HCT116 (cell line): ENCODE results near the gene GGA2. TPM values are rescaled to one million over a fixed set of nuclear protein-coding genes. Genes with fewer than 3 reads are reported as not detected.

Experiments used
- ATAC-seq: fragments of 200-7000 bp; cut with Tn5 transposase; 2 replicates; pipeline ENCODE4 v1.9.1; 2020; ENCODE audit warnings: mild to moderate bottlenecking, moderate library complexity
- BruUV-seq: library from RNA; stranded (reverse); fragments of 400-500 nt; replicated peaks from 2 replicates; lab custom pipeline; 2021; lab: Mats Ljungman, UMichigan
- CTCF ChIA-PET: fragments of 300-600 bp; sonication (Branson Sonifier 250); formaldehyde crosslinking; loops from one replicate; lab custom pipeline; 2021; ENCODE audit warnings: antibody characterized with exemption; lab: Charles Lee
- POLR2A ChIA-PET: fragments of 300-600, 350-600 bp; sonication (Branson Sonifier 250); formaldehyde crosslinking; loops from one replicate; lab custom pipeline; 2021; ENCODE audit warnings: antibody characterized with exemption; lab: Charles Lee
- RAD21 ChIA-PET, 2 experiments: fragments of 300-600 bp; sonication (Branson Sonifier 250); formaldehyde crosslinking; loops; one replicate each; lab custom pipeline; 2023; ENCODE audit warnings: low total read pairs in 2 of 2; ENCODE audit not compliant: uncharacterized antibody in 2 of 2, unreplicated experiment in 2 of 2, low non-redundant PET in 1 of 2; lab: Charles Lee
- DNase-seq: peaks from one replicate; pipeline ENCODE4 v3.0.0-alpha.2; 2010; ENCODE audit warnings: low read depth, low spot score
- H2AFZ ChIP-seq: fragments of 200-600 bp; shearing (Covaris generic), sonication (generic); 2 replicates; pipeline ENCODE4 v1.6.1; 2017; ENCODE audit warnings: low read depth, mixed run types, mixed read lengths, antibody characterized with exemption, low read length; ENCODE audit not compliant: poor library complexity, severe bottlenecking
- H3K27ac ChIP-seq: 2 replicates; pipeline ENCODE4 v1.5.1; 2012; ENCODE audit warnings: low read depth, low read length
- H3K27me3 ChIP-seq: fragments of 200-600 bp; sonication (generic); 2 replicates; pipeline ENCODE4 v1.6.1; 2016; ENCODE audit warnings: mixed run types, low read length, mixed read lengths; ENCODE audit not compliant: insufficient read depth
- H3K36me3 ChIP-seq, 2 experiments: fragments of 200-500 bp in 1 of 2; fragments of 200-600 bp in 1 of 2; sonication (Bioruptor generic) in 1 of 2; sonication (generic) in 1 of 2; 2 replicates each; pipeline versions ENCODE4 v1.5.1 to v1.6.1; 2014 to 2016; ENCODE audit warnings: low read length in 2 of 2, inconsistent platforms in 1 of 2, mixed read lengths in 1 of 2, mixed run types in 1 of 2; ENCODE audit not compliant: insufficient read depth in 2 of 2, control insufficient read depth in 1 of 2
- H3K4me1 ChIP-seq, 2 experiments: fragments of 200-600 bp in 1 of 2; sonication (generic) in 1 of 2; 2 replicates each; pipeline versions ENCODE4 v1.5.1 to v1.6.1; 2012 to 2017; ENCODE audit warnings: low read length in 2 of 2, inconsistent platforms in 1 of 2, mild to moderate bottlenecking in 1 of 2, mixed read lengths in 1 of 2, mixed run types in 1 of 2, moderate library complexity in 1 of 2; ENCODE audit not compliant: insufficient read depth in 2 of 2, control insufficient read depth in 1 of 2
- H3K4me2 ChIP-seq: fragments of 200-600 bp; sonication (generic); 2 replicates; pipeline ENCODE4 v1.6.1; 2017; ENCODE audit warnings: mixed run types, low read length, mixed read lengths
- H3K4me3 ChIP-seq, 2 experiments: fragments of 200-600 bp in 1 of 2; sonication (generic) in 1 of 2; replicated peaks in 1 of 2; 2 replicates each; pipeline ENCODE4 v1.5.1; 2011 to 2016; ENCODE audit warnings: low read length in 2 of 2, control low read depth in 1 of 2, low read depth in 1 of 2, mild to moderate bottlenecking in 1 of 2, mixed read lengths in 1 of 2, mixed run types in 1 of 2
- H3K79me2 ChIP-seq: fragments of 200-600 bp; sonication (generic); 2 replicates; pipeline ENCODE4 v1.6.1; 2017; ENCODE audit warnings: mild to moderate bottlenecking, mixed run types, low read length, moderate library complexity, mixed read lengths; ENCODE audit not compliant: insufficient read depth
- H3K9ac ChIP-seq: fragments of 200-600 bp; sonication (generic); 2 replicates; pipeline ENCODE4 v1.6.1; 2016; ENCODE audit warnings: low read length, mixed read lengths
- H3K9me2 ChIP-seq: fragments of 200-600 bp; sonication (generic), shearing (Covaris generic); 2 replicates; pipeline ENCODE4 v1.6.1; 2017; ENCODE audit warnings: mixed run types, mild to moderate bottlenecking, moderate library complexity; ENCODE audit not compliant: insufficient read depth
- H3K9me3 ChIP-seq, 2 experiments: fragments of 200-500 bp in 1 of 2; fragments of 200-600 bp in 1 of 2; sonication (Bioruptor generic) in 1 of 2; sonication (generic) in 1 of 2; 2 replicates each; pipeline ENCODE4 v1.6.1; 2014 to 2017; ENCODE audit warnings: low read length in 2 of 2, mixed read lengths in 2 of 2, inconsistent platforms in 1 of 2, low read depth in 1 of 2, mild to moderate bottlenecking in 1 of 2, mixed run types in 1 of 2, moderate library complexity in 1 of 2; ENCODE audit not compliant: control insufficient read depth in 1 of 2, insufficient read depth in 1 of 2
- H4K20me1 ChIP-seq: fragments of 200-600 bp; sonication (generic), shearing (Covaris generic); 2 replicates; pipeline ENCODE4 v1.6.1; 2017; ENCODE audit warnings: mixed run types, mild to moderate bottlenecking, moderate library complexity; ENCODE audit not compliant: insufficient read depth
- CBX3 ChIP-seq: IDR thresholded peaks from 2 replicates; pipeline ENCODE4 v1.6.1; 2012; ENCODE audit warnings: low read depth
- REST ChIP-seq: IDR thresholded peaks from 2 replicates; pipeline ENCODE4 v1.6.1; 2012; ENCODE audit warnings: low read depth
- intact Hi-C: fragments of 100-400 bp; cut with micrococcal nuclease; formaldehyde crosslinking; loops from 2 replicates; pipeline ENCODE4 v1.10.0; 2022
- total RNA-seq: library from RNA; stranded (reverse); gene quantifications from one replicate; pipeline ENCODE4 v1.2.1, GENCODE V29; 2021; ENCODE audit not compliant: unreplicated experiment

The GGA2 gene
- total RNA-seq, 1 experiment from 2014 or later, result 68.3 TPM

GRCh38 chr16:23539984-23540816, 29.9 kb upstream of the GGA2 start:
- peaks cover 7 to 17% of the 10 kb centered on the region in 2 experiments for H3K4me1 ChIP-seq
- no peaks in the 10 kb centered on the region for H3K9me3 ChIP-seq
- CTCF ChIA-PET, result no interaction called here
- no peak overlapping the region for H3K4me2 ChIP-seq
- intact Hi-C loops, result loop anchor here (10.0 kb wide), 1 partner anchor 65 kb away; no protein-coding TSS in a partner anchor
- peaks cover 9% of the 10 kb centered on the region; the same call in 1 of the 2 replicates for H3K79me2 ChIP-seq
- no peak overlapping the region for H3K27ac ChIP-seq
- no peaks in the 10 kb centered on the region for H3K27me3 ChIP-seq
- no peaks in the 10 kb centered on the region for H3K9me2 ChIP-seq
- DNase-seq (no peak), ATAC-seq (no peak)
- no peak overlapping the region for H2AFZ ChIP-seq
- no peak overlapping the region for H3K4me3 ChIP-seq
- TF ChIP-seq REST, result no peak
- no peak for TF ChIP-seq CBX3
- H3K36me3 ChIP-seq, result peaks cover 14 to 17% of the 10 kb centered on the region in 2 experiments; a peak in 3 of 4 replicates
- POLR2A ChIA-PET, result interaction anchor here (0.9 kb wide), 1 partner anchor 11 kb away, joined by 3 read pairs; no protein-coding TSS in a partner anchor
- RAD21 ChIA-PET, result no interaction called here
- no TSS peak for BruUV-seq
- H4K20me1 ChIP-seq, result no peaks in the 10 kb centered on the region
- H3K9ac ChIP-seq, result no peak overlapping the region
